ENCODE data around the gene PDE5A. TPM values are rescaled to one million over a fixed set of nuclear protein-coding genes. Genes with fewer than 3 reads are reported as not detected.

Gene PDE5A
- total and polyA plus RNA-seq, 10 of the 15 experiments (the other 5 are each of a cell fraction or from before 2014, with no cell fraction given) = under 0.01 to 3.9 (median 0.26) TPM; not detected in 1

DNA sequence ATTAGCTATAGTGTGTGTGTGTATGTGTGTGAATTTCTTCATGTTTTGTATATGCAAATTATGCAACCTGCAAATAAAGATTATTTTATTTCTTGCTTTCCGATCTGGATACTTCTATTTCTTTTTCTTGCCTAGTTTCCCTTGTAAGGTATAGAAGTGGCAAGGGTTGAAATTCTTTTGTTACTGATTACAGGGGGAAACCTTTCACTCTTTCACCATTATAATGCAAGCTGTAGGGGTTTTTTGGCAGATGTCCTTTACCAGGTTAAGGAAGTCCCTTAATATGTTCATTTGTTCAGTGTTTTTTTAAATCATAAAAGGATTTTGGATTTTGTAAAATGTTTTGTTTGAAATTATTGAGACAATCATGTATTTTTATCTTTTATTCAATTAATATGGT is 44.3 kb upstream of the PDE5A start:
- no peak for ATAC-seq
- POLR2A ChIA-PET = no interaction called here
- RAD21 ChIA-PET (ENCODE audit: unreplicated experiment) = interaction anchor here (0.6 kb wide), 1 partner anchor 9 kb away, joined by 4 read pairs; no protein-coding TSS in a partner anchor

DNA sequence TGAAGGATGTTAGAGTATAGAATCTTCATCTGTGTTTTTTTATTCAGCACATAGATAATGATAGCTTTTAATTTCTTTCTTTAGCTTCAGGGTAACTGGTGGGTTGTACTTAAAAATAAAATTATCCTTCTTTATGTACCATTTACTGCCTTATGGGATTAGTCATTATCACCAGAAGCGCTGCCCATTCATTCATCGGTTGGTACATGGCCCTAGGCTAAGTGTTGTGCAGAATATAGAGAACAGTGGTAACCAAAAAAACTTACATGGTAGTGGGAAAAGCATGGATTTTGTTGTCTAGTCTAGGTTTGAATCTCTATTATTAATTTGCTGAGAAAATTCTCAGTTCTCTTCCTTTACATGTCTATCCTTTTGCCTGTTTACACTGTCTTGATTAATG is 43.5 kb upstream of the PDE5A start:
- DNase-seq (ENCODE audit: low read depth, low spot score) (no peak), ATAC-seq (no peak), FAIRE-seq (no peak)
- in situ Hi-C loops (cut with MboI) = no loop called here
- intact Hi-C loops (cut with micrococcal nuclease; ENCODE audit: unreplicated experiment) = no loop called here
- no peaks in the 10 kb centered on the region for H3K9me3 ChIP-seq (replicated peaks; ENCODE audit: control insufficient read depth, insufficient read depth, low read length)
- H2AFZ ChIP-seq (ENCODE audit: control insufficient read depth, low read depth, low read length) = no peak overlapping the region
- no TSS peak for BruUV-seq (replicated peaks)
- H4K20me1 ChIP-seq (ENCODE audit: control insufficient read depth, insufficient read depth) = no peaks in the 10 kb centered on the region
- H3K4me2 ChIP-seq (ENCODE audit: control insufficient read depth, insufficient read depth) = no peak overlapping the region
- WGBS (ENCODE audit: insufficient coverage, insufficient replicate concordance, low lambda C conversion rate, missing lambda C conversion rate) = 80% methylated on average over 2 of the region's 2 CpGs
- POLR2A ChIA-PET = no interaction called here
- no peak overlapping the region for H3K9ac ChIP-seq (ENCODE audit: control insufficient read depth, insufficient read depth, low read length)
- H3K4me3 ChIP-seq = no peak overlapping the region
- CTCF ChIA-PET = interaction anchor here (1.0 to 2.5 kb wide), 2 partner anchors 11 to 31 kb away, joined by 3 to 13 read pairs; no protein-coding TSS in a partner anchor
- RAD21 ChIA-PET (ENCODE audit: unreplicated experiment) = no interaction called here
- H3K27ac ChIP-seq (ENCODE audit: control insufficient read depth, insufficient read depth) = no peak overlapping the region
- no peaks in the 10 kb centered on the region for H3K27me3 ChIP-seq (replicated peaks in 1 of 2; ENCODE audit: control insufficient read depth in 2 of 2, insufficient read depth in 2 of 2, low read length in 1 of 2)
- SMC1A ChIA-PET (ENCODE audit: uncharacterized antibody, unreplicated experiment) = interaction anchor here (1.0 to 2.5 kb wide), 3 partner anchors 8 to 11 kb away, joined by 3 to 12 read pairs (median 4); no protein-coding TSS in a partner anchor
- H3K36me3 ChIP-seq (ENCODE audit: control insufficient read depth in 2 of 2, insufficient read depth in 2 of 2, low read length in 1 of 2) = no peaks in the 10 kb centered on the region
- no peaks in the 10 kb centered on the region for H3K79me2 ChIP-seq (ENCODE audit: control insufficient read depth, insufficient read depth, low read length)
- H3K4me1 ChIP-seq (ENCODE audit: control insufficient read depth, insufficient read depth, low read length) = no peaks in the 10 kb centered on the region
- TF ChIP-seq RUNX3 (IDR thresholded peaks at IDR 0.05; ENCODE audit: low read length) (no peak), CEBPB (IDR thresholded peaks at IDR 0.05; ENCODE audit: borderline replicate concordance in 1 of 2, low read depth in 2 of 2, low read length in 2 of 2) (no peak), RCOR1 (conservative IDR thresholded peaks at IDR 0.05; ENCODE audit: low read depth, low read length) (no peak), STAT3 (IDR thresholded peaks at IDR 0.05; ENCODE audit: low read depth, low read length) (no peak), JUNB (IDR thresholded peaks at IDR 0.05) (no peak), ATF7 (IDR thresholded peaks at IDR 0.05; ENCODE audit: low read depth) (no peak), MYB (IDR thresholded peaks at IDR 0.05; ENCODE audit: borderline replicate concordance, low read depth, low read length) (no peak), SMAD1 (IDR thresholded peaks at IDR 0.05; ENCODE audit: low read depth, partially characterized antibody) (no peak), IRF3 (IDR thresholded peaks at IDR 0.05) (no peak), SMC3 (IDR thresholded peaks at IDR 0.05; ENCODE audit: borderline replicate concordance, low read length) (no peak)
- TF ChIP-seq, protein P1, sequence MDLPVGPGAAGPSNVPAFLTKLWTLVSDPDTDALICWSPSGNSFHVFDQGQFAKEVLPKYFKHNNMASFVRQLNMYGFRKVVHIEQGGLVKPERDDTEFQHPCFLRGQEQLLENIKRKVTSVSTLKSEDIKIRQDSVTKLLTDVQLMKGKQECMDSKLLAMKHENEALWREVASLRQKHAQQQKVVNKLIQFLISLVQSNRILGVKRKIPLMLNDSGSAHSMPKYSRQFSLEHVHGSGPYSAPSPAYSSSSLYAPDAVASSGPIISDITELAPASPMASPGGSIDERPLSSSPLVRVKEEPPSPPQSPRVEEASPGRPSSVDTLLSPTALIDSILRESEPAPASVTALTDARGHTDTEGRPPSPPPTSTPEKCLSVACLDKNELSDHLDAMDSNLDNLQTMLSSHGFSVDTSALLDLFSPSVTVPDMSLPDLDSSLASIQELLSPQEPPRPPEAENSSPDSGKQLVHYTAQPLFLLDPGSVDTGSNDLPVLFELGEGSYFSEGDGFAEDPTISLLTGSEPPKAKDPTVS (IDR thresholded peaks at IDR 0.05; ENCODE audit: low read depth, low read length) = no peak

More for the DNA sequence above, 44.3 kb upstream of the PDE5A start:
- Histone ChIP-seq H3K4me1 (ENCODE audit: control insufficient read depth, insufficient read depth, low read length) (no peaks in the 10 kb centered on the region), H3K9ac (ENCODE audit: control insufficient read depth, insufficient read depth, low read length) (no peak overlapping the region), H3K4me2 (ENCODE audit: control insufficient read depth, insufficient read depth) (no peak overlapping the region), H3K4me3 (no peak overlapping the region), H3K27ac (ENCODE audit: control insufficient read depth, insufficient read depth) (no peak overlapping the region), H4K20me1 (ENCODE audit: control insufficient read depth, insufficient read depth) (no peaks in the 10 kb centered on the region), H3K79me2 (ENCODE audit: control insufficient read depth, insufficient read depth, low read length) (no peaks in the 10 kb centered on the region), H3K9me3 (replicated peaks; ENCODE audit: control insufficient read depth, insufficient read depth, low read length) (no peaks in the 10 kb centered on the region), H2AFZ (ENCODE audit: control insufficient read depth, low read depth, low read length) (no peak overlapping the region), H3K36me3 (ENCODE audit: control insufficient read depth in 2 of 2, insufficient read depth in 2 of 2, low read length in 1 of 2) (no peaks in the 10 kb centered on the region), H3K27me3 (replicated peaks in 1 of 2; ENCODE audit: control insufficient read depth in 2 of 2, insufficient read depth in 2 of 2, low read length in 1 of 2) (no peaks in the 10 kb centered on the region)
- in situ Hi-C loops (cut with MboI) (no loop called here), intact Hi-C loops (cut with micrococcal nuclease; ENCODE audit: unreplicated experiment) (no loop called here)
- FAIRE-seq (no peak), DNase-seq (ENCODE audit: low read depth, low spot score) (no peak)
- TF ChIP-seq PBX3 (IDR thresholded peaks at IDR 0.05; ENCODE audit: insufficient replicate concordance, low read depth, low read length) = no peak
- ChIA-PET CTCF (interaction anchor here (0.7 to 2.5 kb wide), 3 partner anchors 10 to 349 kb away, joined by 3 to 13 read pairs (median 3); no protein-coding TSS in a partner anchor), SMC1A (ENCODE audit: uncharacterized antibody, unreplicated experiment) (interaction anchor here (1.0 to 2.5 kb wide), 2 partner anchors 9 kb away, joined by 5 to 12 read pairs; no protein-coding TSS in a partner anchor)
- WGBS (ENCODE audit: insufficient coverage, insufficient replicate concordance, low lambda C conversion rate, missing lambda C conversion rate) = 46% methylated on average over 1 of the region's 1 CpG
- no TSS peak for BruUV-seq (replicated peaks)

Data from GM12878 (cell line).